ENCODE measurements around the gene ZNF664.

- TF ChIP-seq CTCF (IDR thresholded peaks at IDR 0.05) (no peak), POLR2A (IDR thresholded peaks at IDR 0.05) (no peak)
These were observed 24.9 kb downstream of the ZNF664 start for GRCh38 chr12:123997908-123998307.

Data from lower leg skin (tissue), 3 donors.